KMS-11 (cell line): Measurements from ENCODE around the gene CACNG3.

Source experiments
- H2AFZ ChIP-seq: fragments of 200-600 bp; sonication (generic); 2 replicates; pipeline ENCODE4 v1.6.1; 2016; ENCODE audit warnings: antibody characterized with exemption, mixed run types, low read depth
- H3K27ac ChIP-seq: fragments of 200-600 bp; sonication (generic); 2 replicates; pipeline ENCODE4 v1.6.1; 2016; ENCODE audit warnings: mild to moderate bottlenecking, mixed run types
- H3K27me3 ChIP-seq: fragments of 200-600 bp; sonication (generic); 2 replicates; pipeline ENCODE4 v1.6.1; 2017; ENCODE audit warnings: mild to moderate bottlenecking, low read depth, mixed run types, moderate library complexity; ENCODE audit not compliant: insufficient read depth
- H3K36me3 ChIP-seq: fragments of 200-600 bp; sonication (generic); 2 replicates; pipeline ENCODE4 v1.6.1; 2017; ENCODE audit warnings: mild to moderate bottlenecking, mixed run types; ENCODE audit not compliant: insufficient read depth
- H3K4me1 ChIP-seq: fragments of 200-600 bp; sonication (generic); 2 replicates; pipeline ENCODE4 v1.6.1; 2016; ENCODE audit warnings: mild to moderate bottlenecking, low read depth, mixed run types; ENCODE audit not compliant: poor library complexity, severe bottlenecking
- H3K4me2 ChIP-seq: fragments of 200-600 bp; sonication (generic); 2 replicates; pipeline ENCODE4 v1.7.0; 2016; ENCODE audit warnings: mild to moderate bottlenecking, mixed run types
- H3K4me3 ChIP-seq: fragments of 200-600 bp; sonication (generic); IDR thresholded peaks from 2 replicates; pipeline ENCODE4 v1.6.1; 2017; ENCODE audit warnings: low read depth, low read length, mixed read lengths; ENCODE audit not compliant: insufficient read depth
- H3K79me2 ChIP-seq: fragments of 200-600 bp; sonication (generic); 2 replicates; pipeline ENCODE4 v1.6.1; 2016; ENCODE audit warnings: low read depth, mixed run types; ENCODE audit not compliant: insufficient read depth
- H3K9ac ChIP-seq: fragments of 200-600 bp; sonication (generic); 2 replicates; pipeline ENCODE4 v1.6.1; 2016; ENCODE audit warnings: mild to moderate bottlenecking, mixed run types
- H4K20me1 ChIP-seq: fragments of 200-600 bp; sonication (generic); 2 replicates; pipeline ENCODE4 v1.6.1; 2016; ENCODE audit warnings: mild to moderate bottlenecking, mixed run types; ENCODE audit not compliant: insufficient read depth
- CTCF ChIP-seq: fragments of 200-600 bp; sonication (generic); conservative IDR thresholded peaks from 2 replicates; pipeline ENCODE4 v1.6.1; 2017; ENCODE audit warnings: low read depth, mild to moderate bottlenecking, antibody characterized with exemption, low read length, moderate library complexity, mixed read lengths

The CACNG3 gene

GRCh38 chr16:24345704-24346103, 89.6 kb downstream of the CACNG3 start:
- Histone ChIP-seq H3K9ac (no peak overlapping the region), H3K27ac (no peak overlapping the region), H3K4me1 (no peaks in the 10 kb centered on the region), H3K36me3 (no peaks in the 10 kb centered on the region), H3K79me2 (no peaks in the 10 kb centered on the region), H3K4me2 (no peak overlapping the region), H2AFZ (no peak overlapping the region), H3K27me3 (no peaks in the 10 kb centered on the region), H4K20me1 (no peaks in the 10 kb centered on the region), H3K4me3 (no peak overlapping the region)
- no peak for TF ChIP-seq CTCF

GRCh38 chr16:24346734-24347133, 90.6 kb downstream of the CACNG3 start:
- Histone ChIP-seq H3K9ac (no peak overlapping the region), H3K79me2 (no peaks in the 10 kb centered on the region), H3K27me3 (no peaks in the 10 kb centered on the region), H3K36me3 (no peaks in the 10 kb centered on the region), H3K27ac (no peak overlapping the region), H3K4me1 (no peaks in the 10 kb centered on the region), H3K4me3 (no peak overlapping the region), H4K20me1 (no peaks in the 10 kb centered on the region), H3K4me2 (no peak overlapping the region; the same call in 1 of the 2 replicates), H2AFZ (no peak overlapping the region)
- no peak for TF ChIP-seq CTCF

GRCh38 chr16:24347556-24347955, 91.4 kb downstream of the CACNG3 start:
- H3K4me1 ChIP-seq: no peaks in the 10 kb centered on the region
- H3K4me2 ChIP-seq: no peak overlapping the region
- no peaks in the 10 kb centered on the region for H3K79me2 ChIP-seq
- no peak overlapping the region for H3K27ac ChIP-seq
- H2AFZ ChIP-seq: no peak overlapping the region
- H3K27me3 ChIP-seq: no peaks in the 10 kb centered on the region
- TF ChIP-seq CTCF: no peak
- no peak overlapping the region for H3K4me3 ChIP-seq
- no peaks in the 10 kb centered on the region for H4K20me1 ChIP-seq
- H3K9ac ChIP-seq: no peak overlapping the region
- H3K36me3 ChIP-seq: no peaks in the 10 kb centered on the region

GRCh38 chr16:24348545-24349290, 92.6 kb downstream of the CACNG3 start:
- Histone ChIP-seq H3K36me3 (no peaks in the 10 kb centered on the region), H4K20me1 (no peaks in the 10 kb centered on the region), H3K27ac (no peak overlapping the region), H3K4me3 (no peak overlapping the region), H3K27me3 (no peaks in the 10 kb centered on the region), H3K4me1 (no peaks in the 10 kb centered on the region), H3K9ac (no peak overlapping the region), H3K4me2 (no peak overlapping the region), H2AFZ (no peak overlapping the region), H3K79me2 (no peaks in the 10 kb centered on the region)
- TF ChIP-seq CTCF: no peak
